GM12872 (cell line): ENCODE data around the gene LPP.

Source experiments
- TF ChIP-seq, protein P1 (sequence below): IDR thresholded peaks from 3 replicates; pipeline ENCODE4 v1.5.1; 2011; ENCODE audit warnings: low read depth, mild to moderate bottlenecking, low read length, moderate library complexity; ENCODE audit not compliant: insufficient read depth

The LPP gene

GRCh38 chr3:188408831-188409230 is 254.9 kb downstream of the LPP start:
- TF ChIP-seq, protein P1, sequence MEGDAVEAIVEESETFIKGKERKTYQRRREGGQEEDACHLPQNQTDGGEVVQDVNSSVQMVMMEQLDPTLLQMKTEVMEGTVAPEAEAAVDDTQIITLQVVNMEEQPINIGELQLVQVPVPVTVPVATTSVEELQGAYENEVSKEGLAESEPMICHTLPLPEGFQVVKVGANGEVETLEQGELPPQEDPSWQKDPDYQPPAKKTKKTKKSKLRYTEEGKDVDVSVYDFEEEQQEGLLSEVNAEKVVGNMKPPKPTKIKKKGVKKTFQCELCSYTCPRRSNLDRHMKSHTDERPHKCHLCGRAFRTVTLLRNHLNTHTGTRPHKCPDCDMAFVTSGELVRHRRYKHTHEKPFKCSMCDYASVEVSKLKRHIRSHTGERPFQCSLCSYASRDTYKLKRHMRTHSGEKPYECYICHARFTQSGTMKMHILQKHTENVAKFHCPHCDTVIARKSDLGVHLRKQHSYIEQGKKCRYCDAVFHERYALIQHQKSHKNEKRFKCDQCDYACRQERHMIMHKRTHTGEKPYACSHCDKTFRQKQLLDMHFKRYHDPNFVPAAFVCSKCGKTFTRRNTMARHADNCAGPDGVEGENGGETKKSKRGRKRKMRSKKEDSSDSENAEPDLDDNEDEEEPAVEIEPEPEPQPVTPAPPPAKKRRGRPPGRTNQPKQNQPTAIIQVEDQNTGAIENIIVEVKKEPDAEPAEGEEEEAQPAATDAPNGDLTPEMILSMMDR, result no peak

DNA sequence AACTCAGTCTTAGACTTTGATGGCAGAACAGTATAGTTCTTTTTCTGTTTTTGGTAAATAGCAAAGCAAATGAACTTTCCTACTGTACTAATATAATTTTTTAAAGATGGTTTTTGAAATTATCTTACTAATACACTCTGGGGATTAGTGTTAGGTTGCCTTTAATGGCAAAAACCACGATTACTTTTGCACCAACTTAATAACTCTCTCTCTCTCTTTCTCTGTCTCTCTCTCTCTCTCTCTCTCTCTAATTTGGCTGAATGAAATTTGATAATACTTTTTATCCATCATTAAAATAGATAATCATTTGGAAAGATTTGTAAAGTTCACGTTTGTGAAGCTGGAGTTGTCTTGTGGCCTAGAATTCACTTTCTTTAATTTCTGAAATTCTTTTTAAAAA is 257.8 kb downstream of the LPP start:
- TF ChIP-seq, protein P1, result no peak

GRCh38 chr3:188415196-188415595 is 261.2 kb downstream of the LPP start:
- TF ChIP-seq, protein P1, result no peak

GRCh38 chr3:188416041-188416440 is 262.1 kb downstream of the LPP start:
- TF ChIP-seq, protein P1, result no peak

DNA sequence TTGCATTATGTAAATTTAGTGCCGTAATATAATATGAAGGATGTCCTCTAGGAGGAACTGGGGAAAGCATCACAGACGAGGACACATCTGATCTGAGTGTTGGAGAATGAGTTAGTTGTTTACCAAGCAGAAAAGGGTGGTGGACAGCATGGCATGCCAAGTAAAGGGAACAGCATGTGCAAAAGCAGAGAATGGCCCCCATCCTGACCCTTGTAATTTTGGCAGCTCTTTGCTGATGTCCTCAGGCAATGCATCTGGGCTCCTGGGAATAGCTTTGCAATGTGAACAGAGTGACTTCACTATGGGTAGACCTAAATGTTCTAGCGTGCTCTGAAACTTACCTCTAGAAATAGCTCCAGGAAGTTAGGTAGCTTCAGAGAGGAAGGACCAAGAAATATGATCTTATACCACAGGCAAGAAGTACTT is 263.3 kb downstream of the LPP start:
- TF ChIP-seq, protein P1, result no peak

DNA sequence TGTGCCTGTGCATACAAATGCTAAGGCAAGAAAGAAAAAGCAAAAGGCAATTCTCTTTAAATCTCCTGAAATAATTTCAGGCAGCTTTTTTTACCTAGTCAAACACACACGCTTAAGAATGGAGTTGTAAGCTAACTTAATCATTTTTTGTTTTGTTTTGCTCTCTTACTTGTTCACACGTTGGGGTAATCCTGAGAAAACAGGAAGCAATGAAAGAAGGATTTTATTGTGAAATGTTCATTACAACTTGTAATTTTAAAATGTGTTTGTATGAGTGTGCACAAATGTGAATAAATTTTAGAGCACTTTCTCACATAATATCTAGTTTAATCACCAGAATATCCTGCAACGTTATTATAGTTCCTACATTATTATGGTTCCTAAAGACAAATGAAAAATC is 263.8 kb downstream of the LPP start:
- TF ChIP-seq, protein P1, result no peak

GRCh38 chr3:188421151-188421821 is 267.3 kb downstream of the LPP start:
- TF ChIP-seq, protein P1, result no peak
